H1 (cell line): ENCODE measurements around the gene CENPX. TPM values are rescaled to one million over a fixed set of nuclear protein-coding genes. Genes with fewer than 3 reads are reported as not detected.

Experiments used
- CTCF ChIA-PET: fragments of 300-600 bp; sonication (Branson Sonifier 250); formaldehyde crosslinking; loops from one replicate; lab custom pipeline; 2021; ENCODE audit not compliant: partially characterized antibody; lab: Charles Lee
- POLR2A ChIA-PET: fragments of 300-600 bp; sonication (Branson Sonifier 250); formaldehyde crosslinking; loops from one replicate; lab custom pipeline; 2021; ENCODE audit warnings: inconsistent platforms; ENCODE audit not compliant: partially characterized antibody; lab: Charles Lee
- DNase-seq, 2 experiments: peaks; one replicate each; pipeline versions ENCODE4 v3.0.0 to v3.0.0-alpha.2; 2010 to 2022; ENCODE audit warnings: low spot score in 2 of 2, low read depth in 1 of 2, mixed read lengths in 1 of 2
- FAIRE-seq: peaks from 2 replicates; lab custom pipeline; 2011; peaks lifted over from hg19 to GRCh38; lab: Jason Lieb, UNC
- H2AFZ ChIP-seq: 2 replicates; pipeline ENCODE4 v1.8.1; 2012; ENCODE audit warnings: low read length, inconsistent platforms
- H2AK5ac ChIP-seq: 2 replicates; pipeline ENCODE4 v1.6.1; 2013; ENCODE audit warnings: low read depth, low read length
- H2BK120ac ChIP-seq: replicated peaks from 2 replicates; pipeline ENCODE3; 2013; ENCODE audit warnings: low read depth, low read length, inconsistent platforms
- H2BK12ac ChIP-seq: 2 replicates; pipeline ENCODE4 v1.6.1; 2013; ENCODE audit warnings: low read depth, low read length
- H2BK15ac ChIP-seq: 2 replicates; pipeline ENCODE4 v1.6.1; 2013; ENCODE audit warnings: low read length
- H2BK20ac ChIP-seq: 2 replicates; pipeline ENCODE4 v1.6.1; 2013; ENCODE audit warnings: low read length
- H2BK5ac ChIP-seq: 2 replicates; pipeline ENCODE4 v1.6.1; 2013; ENCODE audit warnings: low read depth, low read length
- H3K14ac ChIP-seq: 2 replicates; pipeline ENCODE4 v1.6.1; 2013; ENCODE audit warnings: inconsistent platforms; ENCODE audit not compliant: insufficient read length
- H3K18ac ChIP-seq: 2 replicates; pipeline ENCODE4 v1.6.1; 2013; ENCODE audit warnings: low read length; ENCODE audit errors: extremely low read depth
- H3K23ac ChIP-seq: 2 replicates; pipeline ENCODE4 v1.6.1; 2013; ENCODE audit warnings: inconsistent platforms; ENCODE audit not compliant: insufficient read length
- H3K23me2 ChIP-seq: 2 replicates; pipeline ENCODE4 v1.6.1; 2013; ENCODE audit warnings: low read depth, low read length
- H3K27ac ChIP-seq: 2 replicates; pipeline ENCODE4 v1.6.1; 2011; ENCODE audit warnings: low read depth, low read length, inconsistent platforms
- H3K27me3 ChIP-seq, 4 experiments: replicated peaks in 1 of 4; 1 replicate in 1 of 4; 2 replicates in 3 of 4; pipeline versions ENCODE4 v1.6.1 to v1.8.1; 2011 to 2013; ENCODE audit warnings: low read length in 3 of 4, mild to moderate bottlenecking in 3 of 4, inconsistent platforms in 2 of 4, mixed read lengths in 2 of 4, moderate library complexity in 1 of 4; ENCODE audit not compliant: control insufficient read depth in 3 of 4, insufficient read depth in 3 of 4; ENCODE audit errors: extremely low read depth in 1 of 4
- H3K36me3 ChIP-seq, 4 experiments: 2 replicates each; pipeline versions ENCODE4 v1.6.1 to v1.8.1; 2011 to 2013; ENCODE audit warnings: mild to moderate bottlenecking in 4 of 4, low read length in 3 of 4, moderate library complexity in 2 of 4, control low read depth in 1 of 4, inconsistent platforms in 1 of 4; ENCODE audit not compliant: insufficient read depth in 4 of 4, control insufficient read depth in 2 of 4
- H3K4ac ChIP-seq: replicated peaks from 2 replicates; pipeline ENCODE3; 2013; ENCODE audit warnings: low read length, low read depth, mixed read lengths, inconsistent platforms; ENCODE audit not compliant: insufficient read length
- H3K4me1 ChIP-seq, 4 experiments: replicated peaks in 1 of 4; 1 replicate in 1 of 4; 2 replicates in 3 of 4; pipeline versions ENCODE4 v1.6.1 to v1.8.1; 2011 to 2013; ENCODE audit warnings: low read length in 3 of 4, inconsistent platforms in 2 of 4, mixed read lengths in 1 of 4; ENCODE audit not compliant: insufficient read depth in 4 of 4, control insufficient read depth in 3 of 4
- H3K4me2 ChIP-seq, 2 experiments: 2 replicates each; pipeline versions ENCODE4 v1.6.1 to v1.8.1; 2011 to 2013; ENCODE audit warnings: low read depth in 2 of 2, low read length in 2 of 2, control low read depth in 1 of 2, inconsistent platforms in 1 of 2, mild to moderate bottlenecking in 1 of 2; ENCODE audit not compliant: insufficient read depth in 1 of 2
- H3K4me3 ChIP-seq, 4 experiments: fragments of 200-600, 300-600 bp in 1 of 4; sonication (generic), shearing (Covaris generic), sonication (Bioruptor Twin) in 1 of 4; 2 replicates each; pipeline versions ENCODE4 v1.5.1 to v1.8.1; 2011 to 2016; ENCODE audit warnings: low read length in 4 of 4, low read depth in 3 of 4, control low read depth in 2 of 4, inconsistent platforms in 2 of 4, mild to moderate bottlenecking in 2 of 4, mixed read lengths in 1 of 4, moderate library complexity in 1 of 4; ENCODE audit not compliant: insufficient read depth in 2 of 4; ENCODE audit errors: extremely low read depth in 1 of 4
- H3K56ac ChIP-seq: replicated peaks from 2 replicates; pipeline ENCODE3; 2013; ENCODE audit warnings: low read depth, mild to moderate bottlenecking, mixed read lengths, low read length, inconsistent platforms; ENCODE audit not compliant: insufficient read length
- H3K79me1 ChIP-seq: 2 replicates; pipeline ENCODE4 v1.6.1; 2013; ENCODE audit warnings: low read depth, low read length, control low read depth
- H3K79me2 ChIP-seq, 2 experiments: 2 replicates each; pipeline versions ENCODE4 v1.6.1 to v1.8.1; 2012 to 2013; ENCODE audit warnings: low read length in 2 of 2, mild to moderate bottlenecking in 2 of 2, inconsistent platforms in 1 of 2; ENCODE audit not compliant: insufficient read depth in 2 of 2, control insufficient read depth in 1 of 2
- H3K9ac ChIP-seq, 4 experiments: replicated peaks in 1 of 4; 1 replicate in 1 of 4; 2 replicates in 3 of 4; pipeline versions ENCODE4 v1.6.1 to v1.8.1; 2011 to 2013; ENCODE audit warnings: low read depth in 3 of 4, low read length in 3 of 4, control low read depth in 2 of 4, mild to moderate bottlenecking in 2 of 4, moderate library complexity in 2 of 4, inconsistent platforms in 1 of 4; ENCODE audit errors: extremely low read depth in 1 of 4
- H3K9me3 ChIP-seq, 2 experiments: 2 replicates each; pipeline versions ENCODE4 v1.6.1 to v1.8.1; 2012 to 2013; ENCODE audit warnings: mild to moderate bottlenecking in 2 of 2, moderate library complexity in 2 of 2, control low read depth in 1 of 2, inconsistent platforms in 1 of 2, low read depth in 1 of 2, low read length in 1 of 2, mixed read lengths in 1 of 2; ENCODE audit not compliant: insufficient read depth in 2 of 2
- H4K20me1 ChIP-seq, 2 experiments: replicated peaks in 1 of 2; 2 replicates each; pipeline versions ENCODE3 to v1.8.1; 2011 to 2013; ENCODE audit warnings: inconsistent platforms in 2 of 2, low read length in 2 of 2, mild to moderate bottlenecking in 1 of 2; ENCODE audit not compliant: insufficient read depth in 2 of 2, control insufficient read depth in 1 of 2
- H4K5ac ChIP-seq: 2 replicates; pipeline ENCODE4 v1.6.1; 2013; ENCODE audit warnings: low read length, low read depth, mixed read lengths, inconsistent platforms; ENCODE audit not compliant: insufficient read length
- H4K8ac ChIP-seq: 2 replicates; pipeline ENCODE4 v1.8.0; 2013; ENCODE audit warnings: mild to moderate bottlenecking, moderate library complexity, low read length, inconsistent platforms; ENCODE audit not compliant: insufficient read depth; ENCODE audit errors: extremely low read depth
- H4K91ac ChIP-seq: replicated peaks from 2 replicates; pipeline ENCODE3; 2013; ENCODE audit warnings: low read length, mixed read lengths, inconsistent platforms; ENCODE audit not compliant: insufficient read length
- ASH2L ChIP-seq: fragments of 200-600, 300-600 bp; sonication (generic); IDR thresholded peaks from one replicate; pipeline ENCODE4 v1.7.1; 2017; ENCODE audit warnings: low read length
- CTBP2 ChIP-seq: IDR thresholded peaks from 2 replicates; pipeline ENCODE4 v1.7.0; 2011; ENCODE audit warnings: borderline replicate concordance, mild to moderate bottlenecking, moderate library complexity, mixed read lengths, low read length; ENCODE audit not compliant: insufficient read depth, insufficient read length
- KDM4A ChIP-seq: IDR thresholded peaks from one replicate; pipeline ENCODE4 v1.7.1; 2012; ENCODE audit warnings: low read depth, mild to moderate bottlenecking, moderate library complexity, low read length, inconsistent platforms; ENCODE audit not compliant: severe bottlenecking
- RFX5 ChIP-seq: IDR thresholded peaks from 2 replicates; pipeline ENCODE4 v1.6.1; 2011; ENCODE audit warnings: low read depth, low read length, improper control_type of control experiment, borderline replicate concordance
- RNF2 ChIP-seq: fragments of 200-900, 300-1000 bp; sonication (generic); IDR thresholded peaks from 2 replicates; pipeline ENCODE4 v1.7.1; 2016; ENCODE audit warnings: borderline replicate concordance, low read depth, mild to moderate bottlenecking, antibody characterized with exemption, low read length; ENCODE audit not compliant: poor library complexity, severe bottlenecking; ENCODE audit errors: missing control alignments
- RXRA ChIP-seq: IDR thresholded peaks from 2 replicates; pipeline ENCODE4 v1.6.1; 2011; ENCODE audit warnings: low read depth, mild to moderate bottlenecking, low read length, moderate library complexity; ENCODE audit not compliant: insufficient read depth
- USF2 ChIP-seq: IDR thresholded peaks from 2 replicates; pipeline ENCODE4 v1.6.1; 2011; ENCODE audit warnings: low read length, improper control_type of control experiment
- WGBS, 2 experiments: shearing (Covaris generic) in 1 of 2; methylation state at CpG; one replicate each; pipeline versions ENCODE4 v1.1.6 to v1.1.7; 2013 to 2015; ENCODE audit warnings: low lambda C conversion rate in 2 of 2, mixed read lengths in 2 of 2, inconsistent platforms in 1 of 2, low coverage in 1 of 2, missing lambda C conversion rate in 1 of 2; ENCODE audit not compliant: insufficient replicate concordance in 2 of 2, insufficient coverage in 1 of 2, insufficient read length in 1 of 2; ENCODE audit errors: extremely low coverage in 1 of 2, missing lambda C conversion rate in 1 of 2; 5-methylcytosine and 5-hydroxymethylcytosine counted together
- polyA plus RNA-seq, 7 experiments: library from polyadenylated mRNA; depleted of rRNA in 3 of 7; stranded (reverse) in 5 of 7; unstranded in 2 of 7; fragments of >200 nt in 5 of 7; fragments of 200-250 nt in 2 of 7; gene quantifications; 1 replicate in 5 of 7; 2 replicates in 1 of 7; 4 replicates in 1 of 7; pipeline versions ENCODE4 v1.2.1 to v1.2.3, GENCODE V29; 2011 to 2013; ENCODE audit warnings: missing spikeins in 2 of 7, mixed read lengths in 2 of 7
- total RNA-seq: library from RNA; stranded (reverse); fragmentation: NEBNext Ultra II Directional; extraction: Animal tissue kit (Norgen Biotek cat#: 25700); gene quantifications from 2 replicates; pipeline ENCODE4 v1.2.1, GENCODE V29; 2021

Gene CENPX
- total and polyA plus RNA-seq, 2 of the 8 experiments (the other 6 are each of a cell fraction or from before 2014, with no cell fraction given), result 116 to 122 TPM

GRCh38 chr17:82033359-82034085, 10.8 kb upstream of the CENPX start:
- H3K4me3 ChIP-seq, result peak overlapping the region in 1 of 4 experiments; percentile 79; a peak in 1 of 8 replicates
- 85% methylated on average over 33 of the region's 38 CpGs; no CpG with 5 or more reads in 1 of the 2 experiments for WGBS, 2 experiments
- no peak overlapping the region for H3K9ac ChIP-seq
- H4K5ac ChIP-seq, result no peak overlapping the region
- H3K79me1 ChIP-seq, result peaks cover 3% of the 10 kb centered on the region; the same call in 1 of the 2 replicates
- no peak overlapping the region for H4K8ac ChIP-seq
- no peak overlapping the region for H3K18ac ChIP-seq
- peak overlapping the region in 1 of 2 experiments; percentile 80; a peak in 2 of 4 replicates for H3K4me2 ChIP-seq
- H2BK15ac ChIP-seq, result no peak overlapping the region
- FAIRE-seq (no peak), DNase-seq (no peak)
- no peak overlapping the region for H2BK120ac ChIP-seq
- H3K23me2 ChIP-seq, result peaks cover 13% of the 10 kb centered on the region; the same call in 1 of the 2 replicates
- H3K36me3 ChIP-seq, result no peaks in the 10 kb centered on the region; a peak in 1 of 8 replicates
- H3K4me1 ChIP-seq, result peaks cover 3 to 13% (median 7%) of the 10 kb centered on the region in 4 experiments; a peak in 6 of 7 replicates
- H2BK20ac ChIP-seq, result no peak overlapping the region
- CTCF ChIA-PET, result interaction anchor here (1.1 to 1.6 kb wide), 4 partner anchors 12 to 176 kb away, joined by 3 to 7 read pairs (median 4); partner anchors contain the start of gene CENPX
- H2BK12ac ChIP-seq, result no peak overlapping the region
- no peak overlapping the region for H2AK5ac ChIP-seq
- H3K27ac ChIP-seq, result no peak overlapping the region
- POLR2A ChIA-PET, result interaction anchor here (0.9 to 3.8 kb wide), 5 partner anchors 10 to 163 kb away, joined by 3 to 22 read pairs (median 5); partner anchors contain the start of genes CENPX and LRRC45
- H3K79me2 ChIP-seq, result peaks cover 0 to 2% of the 10 kb centered on the region in 2 experiments; a peak in 1 of 4 replicates
- H3K56ac ChIP-seq, result no peak overlapping the region
- H3K27me3 ChIP-seq, result no peaks in the 10 kb centered on the region
- no peaks in the 10 kb centered on the region for H3K9me3 ChIP-seq
- H4K20me1 ChIP-seq, result peaks cover 2 to 17% of the 10 kb centered on the region in 2 experiments
- H2BK5ac ChIP-seq, result no peak overlapping the region
- no peak overlapping the region for H3K14ac ChIP-seq
- no peak overlapping the region for H3K4ac ChIP-seq
- no peak overlapping the region for H2AFZ ChIP-seq
- peak overlapping the region; percentile 19 for H4K91ac ChIP-seq
- no peak overlapping the region for H3K23ac ChIP-seq
- no peak for TF ChIP-seq ASH2L
- TF ChIP-seq USF2, result no peak
- TF ChIP-seq RNF2, result no peak
- no peak for TF ChIP-seq KDM4A
- TF ChIP-seq RFX5, result no peak
- TF ChIP-seq RXRA, result no peak
- TF ChIP-seq CTBP2, result no peak
